Lung microvascular endothelial cell (primary cell): ENCODE measurements around the gene LIMK1. TPM values are rescaled to one million over a fixed set of nuclear protein-coding genes. Genes with fewer than 3 reads are reported as not detected.

ENCODE experiments used
- DNase-seq, 2 donors: peaks; one replicate each; pipeline versions ENCODE4 v3.0.0 to v3.0.0-alpha.2; 2010; ENCODE audit warnings: low read depth in 2 of 2
- total RNA-seq: library from RNA; depleted of rRNA; stranded (reverse); fragments of >200 nt; gene quantifications from 2 replicates; pipeline ENCODE4 v1.2.1, GENCODE V29; 2014

The LIMK1 gene
- total RNA-seq, 1 donor from 2014 or later = 13.7 TPM

- peak; percentile 33 to 46 for DNase-seq
Measured at GRCh38 chr7:74083928-74084721, 521 bp downstream of the LIMK1 start.

GRCh38 chr7:74084722-74085578 is 1.3 kb downstream of the LIMK1 start:
- no peak for DNase-seq

GRCh38 chr7:74087791-74088453 is 4.3 kb downstream of the LIMK1 start:
- no peak for DNase-seq

- DNase-seq = peak in 1 of 2 donors; percentile 27
Measured at GRCh38 chr7:74092321-74092963, 8.8 kb downstream of the LIMK1 start.

GRCh38 chr7:74092964-74093471 is 9.4 kb downstream of the LIMK1 start:
- DNase-seq = peak in 1 of 2 donors; percentile 49

GRCh38 chr7:74093671-74094223 is 10.1 kb downstream of the LIMK1 start:
- DNase-seq = no peak

GRCh38 chr7:74094224-74095101 is 10.9 kb downstream of the LIMK1 start:
- peak; percentile 67 to 93 for DNase-seq

- no peak for DNase-seq
Measured at GRCh38 chr7:74095135-74095534, 11.5 kb downstream of the LIMK1 start.

GRCh38 chr7:74097937-74098614 is 14.5 kb downstream of the LIMK1 start:
- DNase-seq = peak; percentile 53 to 90

GRCh38 chr7:74099031-74099430 is 15.4 kb downstream of the LIMK1 start:
- no peak for DNase-seq

GRCh38 chr7:74101061-74101681 is 17.6 kb downstream of the LIMK1 start:
- no peak for DNase-seq

- DNase-seq = no peak
Measured at GRCh38 chr7:74103219-74103772, 19.7 kb downstream of the LIMK1 start.

- no peak for DNase-seq
Measured at GRCh38 chr7:74104702-74105101, 21.1 kb downstream of the LIMK1 start.

GRCh38 chr7:74105992-74106391 is 22.4 kb downstream of the LIMK1 start:
- DNase-seq = no peak

- DNase-seq = no peak
Measured at GRCh38 chr7:74106846-74107245, 23.2 kb downstream of the LIMK1 start.

GRCh38 chr7:74115326-74115725 is 31.7 kb downstream of the LIMK1 start:
- no peak for DNase-seq

GRCh38 chr7:74116356-74116755 is 32.8 kb downstream of the LIMK1 start:
- DNase-seq = no peak

- no peak for DNase-seq
Measured at GRCh38 chr7:74119831-74120230, 36.2 kb downstream of the LIMK1 start.
